ENCODE measurements around the gene CREB3L2. TPM values are rescaled to one million over a fixed set of nuclear protein-coding genes. Genes with fewer than 3 reads are reported as not detected.
A peak's percentile ranks its signal among the peaks of the same experiment; 100 is the strongest.

Gene CREB3L2
- total and polyA plus RNA-seq, 2 of the 8 experiments (the other 6 are each of a cell fraction or from before 2014, with no cell fraction given), result 14.4 to 48.3 TPM

GRCh38 chr7:137898839-137899721, 102.8 kb downstream of the CREB3L2 start:
- H3K9ac ChIP-seq (replicated peaks in 1 of 4; ENCODE audit: extremely low read depth in 1 of 4, low read depth in 3 of 4, low read length in 3 of 4), result no peak overlapping the region
- 0 out of 2 replicates have a peak overlapping the region, but pooled peaks have one; percentile 47 for H2AFZ ChIP-seq (ENCODE audit: low read length)
- no peak for TF ChIP-seq ZNF274 (IDR thresholded peaks at IDR 0.05; ENCODE audit: borderline replicate concordance, extremely low read depth, low read length)
- TF ChIP-seq CBX8 (IDR thresholded peaks at IDR 0.05; ENCODE audit: borderline replicate concordance, low read depth, low read length), result no peak
- TF ChIP-seq CHD2 (IDR thresholded peaks at IDR 0.05; ENCODE audit: low read length), result no peak
- TF ChIP-seq ATF3 (IDR thresholded peaks at IDR 0.05; ENCODE audit: insufficient read depth, low read depth, low read length), result no peak; the same call in 1 of the 2 replicates
- TF ChIP-seq RAD21 (IDR thresholded peaks at IDR 0.05 in 1 of 2, conservative IDR thresholded peaks at IDR 0.05 in 1 of 2; ENCODE audit: low read depth in 2 of 2, low read length in 2 of 2), result peak; percentile 96
- peak; percentile 91 to 98 (median 96) for TF ChIP-seq CTCF (IDR thresholded peaks at IDR 0.05; ENCODE audit: control extremely low read depth in 1 of 3, insufficient read depth in 1 of 3, low read depth in 1 of 3, low read length in 3 of 3)

More at GRCh38 chr7:137898839-137899721, 102.8 kb downstream of the CREB3L2 start:
- Histone ChIP-seq H3K4me2 (ENCODE audit: insufficient read depth in 1 of 2, low read depth in 2 of 2, low read length in 2 of 2) (peak overlapping the region in 1 of 2 experiments; percentile 62; a peak in 3 of 4 replicates), H2BK120ac (replicated peaks; ENCODE audit: low read depth, low read length) (no peak overlapping the region), H4K5ac (ENCODE audit: insufficient read length, low read depth, low read length) (no peak overlapping the region), H3K4me3 (ENCODE audit: extremely low read depth in 1 of 4, insufficient read depth in 2 of 4, low read depth in 3 of 4, low read length in 4 of 4) (peak overlapping the region in 2 of 4 experiments; percentile 2 to 46; a peak in 3 of 8 replicates), H3K14ac (ENCODE audit: insufficient read length) (no peak overlapping the region), H4K20me1 (replicated peaks in 1 of 2; ENCODE audit: control insufficient read depth in 1 of 2, insufficient read depth in 2 of 2, low read length in 2 of 2) (no peaks in the 10 kb centered on the region), H3K27me3 (replicated peaks in 1 of 4; ENCODE audit: control insufficient read depth in 3 of 4, extremely low read depth in 1 of 4, insufficient read depth in 3 of 4, low read length in 3 of 4) (no peaks in the 10 kb centered on the region), H4K91ac (replicated peaks; ENCODE audit: insufficient read length, low read length) (no peak overlapping the region), H2BK5ac (ENCODE audit: low read depth, low read length) (0 out of 2 replicates have a peak overlapping the region, but pooled peaks have one; percentile 12), H2BK20ac (ENCODE audit: low read length) (no peak overlapping the region), H4K8ac (ENCODE audit: extremely low read depth, insufficient read depth, low read length) (peak overlapping the region; percentile 89; the same call in 1 of the 2 replicates), H3K4ac (replicated peaks; ENCODE audit: insufficient read length, low read depth, low read length) (no peak overlapping the region), H3K27ac (ENCODE audit: low read depth, low read length) (no peak overlapping the region; the same call in 1 of the 2 replicates), H2BK12ac (ENCODE audit: low read depth, low read length) (no peak overlapping the region; the same call in 1 of the 2 replicates), H3K79me2 (ENCODE audit: control insufficient read depth in 1 of 2, insufficient read depth in 2 of 2, low read length in 2 of 2) (no peaks in the 10 kb centered on the region), H3K56ac (replicated peaks; ENCODE audit: insufficient read length, low read depth, low read length) (no peak overlapping the region), H3K23ac (ENCODE audit: insufficient read length) (no peak overlapping the region), H3K23me2 (ENCODE audit: low read depth, low read length) (no peaks in the 10 kb centered on the region), H2BK15ac (ENCODE audit: low read length) (no peak overlapping the region), H3K36me3 (ENCODE audit: control insufficient read depth in 2 of 4, insufficient read depth in 4 of 4, low read length in 3 of 4) (peaks cover 3 to 25% (median 18%) of the 10 kb centered on the region in 4 experiments; a peak in 7 of 8 replicates), H3K4me1 (replicated peaks in 1 of 4; ENCODE audit: control insufficient read depth in 3 of 4, insufficient read depth in 4 of 4, low read length in 3 of 4) (peaks cover 0 to 2% (median 0%) of the 10 kb centered on the region in 4 experiments; a peak in 3 of 7 replicates), H3K9me3 (ENCODE audit: insufficient read depth in 2 of 2, low read depth in 1 of 2, low read length in 1 of 2) (no peaks in the 10 kb centered on the region), H3K79me1 (ENCODE audit: low read depth, low read length) (no peaks in the 10 kb centered on the region), H2AK5ac (ENCODE audit: low read depth, low read length) (no peak overlapping the region), H3K18ac (ENCODE audit: extremely low read depth, low read length) (no peak overlapping the region)
- FAIRE-seq (no peak), DNase-seq (ENCODE audit: low read depth in 1 of 2, low spot score in 2 of 2) (peak; percentile 73 to 95)
- ChIA-PET POLR2A (ENCODE audit: partially characterized antibody) (no interaction called here), CTCF (ENCODE audit: partially characterized antibody) (interaction anchor here (0.7 to 9.9 kb wide), 25 partner anchors 10 to 293 kb away, joined by 3 to 167 read pairs (median 5); partner anchors contain the start of genes CREB3L2 and DGKI)
- 9% methylated on average over 11 of the region's 14 CpGs; no CpG with 5 or more reads in 1 of the 2 experiments for WGBS, 2 experiments (ENCODE audit: extremely low coverage in 1 of 2, insufficient coverage in 1 of 2, insufficient read length in 1 of 2, insufficient replicate concordance in 2 of 2, low coverage in 1 of 2, low lambda C conversion rate in 2 of 2, missing lambda C conversion rate in 1 of 2)
